Body of pancreas (tissue), 4 donors: ENCODE data around the gene CDKN2D. TPM values are rescaled to one million over a fixed set of nuclear protein-coding genes. Genes with fewer than 3 reads are reported as not detected.

Source experiments
- ATAC-seq: fragments of 150-250 bp; one replicate; pipeline ENCODE4 v1.9.1; 2016
- DNase-seq, 4 donors: peaks; one replicate each; pipeline ENCODE4 v3.0.0-alpha.2; 2019
- H3K27ac ChIP-seq, 4 donors: fragments of 200-600 bp; sonication (generic); 1 replicate in 3 of 4; 2 replicates in 1 of 4; pipeline versions ENCODE4 v1.5.1 to v1.6.1; 2016 to 2019; ENCODE audit warnings: mild to moderate bottlenecking in 1 of 4, mixed read lengths in 1 of 4, moderate library complexity in 1 of 4
- H3K27me3 ChIP-seq, 2 donors: fragments of 200-600 bp; sonication (generic); one replicate each; pipeline ENCODE4 v1.6.0; 2016; ENCODE audit warnings: mild to moderate bottlenecking in 1 of 2
- H3K36me3 ChIP-seq, 2 donors: fragments of 200-600 bp; sonication (generic); replicated peaks in 1 of 2; 2 replicates each; pipeline ENCODE4 v1.5.1; 2016; ENCODE audit warnings: low read depth in 2 of 2; ENCODE audit not compliant: insufficient read depth in 1 of 2
- H3K4me1 ChIP-seq: fragments of 200-600 bp; sonication (generic); one replicate; pipeline ENCODE4 v1.6.0; 2016
- H3K4me3 ChIP-seq, 2 donors: fragments of 200-600 bp; sonication (generic); 1 replicate in 1 of 2; 2 replicates in 1 of 2; pipeline ENCODE4 v1.5.1; 2016 to 2019
- H3K9me3 ChIP-seq, 3 donors: fragments of 200-600 bp; sonication (generic); 1 replicate in 2 of 3; 2 replicates in 1 of 3; pipeline ENCODE4 v1.5.1; 2016
- POLR2A ChIP-seq, 3 donors: fragments of 450-650 bp; IDR thresholded peaks; one replicate each; pipeline ENCODE4 v1.6.1; 2016; ENCODE audit warnings: antibody characterized with exemption in 3 of 3, mild to moderate bottlenecking in 2 of 3
- WGBS, 2 donors: methylation state at CpG; one replicate each; pipeline ENCODE4 v1.1.5; 2017; 5-methylcytosine and 5-hydroxymethylcytosine counted together
- intact Hi-C: fragments of 100-400 bp; cut with DNase I; formaldehyde crosslinking; loops from one replicate; pipeline ENCODE4 v1.15.1; 2023
- total RNA-seq, 2 donors: library from RNA; depleted of rRNA; stranded (reverse); fragments of >200 nt; gene quantifications; one replicate each; pipeline ENCODE4 v1.1.0, GENCODE V29; 2016
- TF ChIP-seq, protein P1 (sequence below), 7 experiments: fragments of 450-650 bp in 4 of 7; fragments of 200-600 bp in 3 of 7; sonication (generic) in 3 of 7; IDR thresholded peaks; one replicate each; pipeline ENCODE4 v1.5.1; 2016 to 2019; ENCODE audit warnings: antibody characterized with exemption in 7 of 7

Gene CDKN2D
- total RNA-seq, 2 donors from 2014 or later = 2.6 to 4.9 TPM

DNA sequence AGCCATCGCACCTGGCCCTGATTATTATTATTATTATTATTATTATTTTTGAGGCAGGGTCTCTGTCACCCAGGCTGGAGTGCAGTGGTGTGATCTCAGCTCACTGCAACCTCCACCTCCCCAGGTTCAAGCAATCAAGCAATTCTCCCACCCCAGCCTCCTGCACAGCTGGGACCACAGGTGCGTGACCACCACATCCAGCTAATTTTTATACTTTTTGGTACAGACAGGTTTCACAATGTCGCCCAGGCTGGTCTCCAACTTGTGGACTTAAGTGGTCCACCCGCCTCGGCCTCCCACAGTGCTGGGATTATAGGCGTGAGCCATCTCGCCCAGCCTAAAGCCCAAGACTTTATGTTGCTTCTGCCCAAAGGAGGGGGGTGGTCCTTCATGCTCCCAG lies 24.4 kb upstream of the CDKN2D start:
- no peaks in the 10 kb centered on the region for H3K36me3 ChIP-seq
- H3K4me1 ChIP-seq = peaks cover 10% of the 10 kb centered on the region
- ATAC-seq (no peak), DNase-seq (no peak)
- no peaks in the 10 kb centered on the region for H3K9me3 ChIP-seq
- H3K27me3 ChIP-seq = no peaks in the 10 kb centered on the region
- no peak for TF ChIP-seq POLR2A (IDR thresholded peaks at IDR 0.05)
- TF ChIP-seq, protein P1, sequence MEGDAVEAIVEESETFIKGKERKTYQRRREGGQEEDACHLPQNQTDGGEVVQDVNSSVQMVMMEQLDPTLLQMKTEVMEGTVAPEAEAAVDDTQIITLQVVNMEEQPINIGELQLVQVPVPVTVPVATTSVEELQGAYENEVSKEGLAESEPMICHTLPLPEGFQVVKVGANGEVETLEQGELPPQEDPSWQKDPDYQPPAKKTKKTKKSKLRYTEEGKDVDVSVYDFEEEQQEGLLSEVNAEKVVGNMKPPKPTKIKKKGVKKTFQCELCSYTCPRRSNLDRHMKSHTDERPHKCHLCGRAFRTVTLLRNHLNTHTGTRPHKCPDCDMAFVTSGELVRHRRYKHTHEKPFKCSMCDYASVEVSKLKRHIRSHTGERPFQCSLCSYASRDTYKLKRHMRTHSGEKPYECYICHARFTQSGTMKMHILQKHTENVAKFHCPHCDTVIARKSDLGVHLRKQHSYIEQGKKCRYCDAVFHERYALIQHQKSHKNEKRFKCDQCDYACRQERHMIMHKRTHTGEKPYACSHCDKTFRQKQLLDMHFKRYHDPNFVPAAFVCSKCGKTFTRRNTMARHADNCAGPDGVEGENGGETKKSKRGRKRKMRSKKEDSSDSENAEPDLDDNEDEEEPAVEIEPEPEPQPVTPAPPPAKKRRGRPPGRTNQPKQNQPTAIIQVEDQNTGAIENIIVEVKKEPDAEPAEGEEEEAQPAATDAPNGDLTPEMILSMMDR (IDR thresholded peaks at IDR 0.05) = no peak
- intact Hi-C loops = no loop called here
- WGBS, 2 donors = 86% methylated on average over 6 to 7 of the region's 7 CpGs
- H3K27ac ChIP-seq = peak overlapping the region; percentile 15 to 61 (median 57)
- H3K4me3 ChIP-seq = no peak overlapping the region

DNA sequence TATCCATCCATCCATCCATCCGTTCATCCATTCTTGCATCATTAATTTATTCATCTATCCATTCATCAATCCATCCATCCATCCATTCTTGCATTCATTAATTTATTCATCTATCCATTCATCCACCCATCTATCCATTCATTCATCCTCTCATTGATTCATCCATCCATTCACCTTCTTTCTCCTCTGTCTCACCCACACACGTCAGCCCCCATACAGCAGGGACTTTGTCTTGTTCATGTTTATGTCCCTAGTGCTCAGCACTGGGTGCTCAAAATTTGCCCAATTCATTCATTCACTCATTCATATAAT lies 19.0 kb upstream of the CDKN2D start:
- no peak overlapping the region for H3K4me3 ChIP-seq
- 86 to 92% methylated on average over 2 of the region's 2 CpGs for WGBS, 2 donors
- TF ChIP-seq, protein P1 (IDR thresholded peaks at IDR 0.05) = no peak
- TF ChIP-seq POLR2A (IDR thresholded peaks at IDR 0.05) = no peak

DNA sequence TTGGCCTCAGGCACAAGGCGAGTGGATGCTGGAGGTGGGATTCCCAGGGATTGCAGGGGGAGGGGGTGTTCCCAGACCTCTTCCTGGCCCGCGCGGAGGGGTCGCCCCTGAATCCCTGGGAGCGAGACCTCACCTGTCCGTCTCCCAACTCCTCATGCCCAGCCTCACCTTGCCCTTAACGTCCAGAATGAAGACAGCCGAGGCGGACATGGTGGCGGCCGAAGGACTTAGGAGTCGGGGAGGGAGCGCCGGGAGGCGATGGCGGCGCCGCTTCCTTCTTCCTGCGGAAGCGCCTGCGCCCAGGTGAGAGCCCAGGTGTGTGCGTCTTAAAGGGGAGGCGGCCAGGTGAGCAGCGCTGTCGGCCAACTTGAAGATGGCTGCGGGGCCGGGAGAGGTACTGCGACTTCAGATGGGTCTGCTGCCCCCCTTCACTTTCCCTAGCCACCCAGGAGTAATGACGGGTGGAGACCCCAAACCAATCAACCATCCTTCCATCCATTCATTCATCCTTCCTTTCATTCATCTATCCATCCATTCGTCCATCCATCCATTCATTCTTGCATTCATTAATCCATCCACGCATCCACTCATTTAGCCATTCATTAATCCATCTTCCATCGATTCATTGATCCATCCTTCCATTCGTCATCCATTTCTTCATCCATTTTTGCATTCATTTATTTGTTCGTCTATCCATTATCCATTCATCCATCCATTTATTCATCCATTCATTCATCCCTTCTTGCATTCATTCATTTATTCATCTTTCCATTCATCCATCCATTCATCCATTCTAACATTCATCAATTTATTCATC lies 18.5 kb upstream of the CDKN2D start, which contains the start of gene AP1M2:
Gene AP1M2 (minus strand): TSS at position 291 of the 817 bp plus-strand sequence. CDS start 81 bp downstream, at position 210.
- intact Hi-C loops = no loop called here
- DNase-seq (peak; percentile 59 to 75 (median 66)), ATAC-seq (peak; percentile 84)
- Histone ChIP-seq H3K36me3 (no peaks in the 10 kb centered on the region), H3K9me3 (no peaks in the 10 kb centered on the region), H3K27ac (peak within 1 kb of the TSS; percentile 28 to 70 (median 56)), H3K4me1 (peaks cover 14% of the 10 kb centered on the region), H3K4me3 (peak within 1 kb of the TSS; percentile 17 to 73), H3K27me3 (no peaks in the 10 kb centered on the region)
- TF ChIP-seq, protein P1 (IDR thresholded peaks at IDR 0.05) = peak in 2 of 7 experiments; percentile 6 to 11
- peak in 2 of 3 donors; percentile 34 to 35 for TF ChIP-seq POLR2A (IDR thresholded peaks at IDR 0.05)
- 11 to 14% methylated on average over 32 to 33 of the region's 35 CpGs for WGBS, 2 donors

More for the DNA sequence above, 19.0 kb upstream of the CDKN2D start:
- intact Hi-C loops = no loop called here
- Histone ChIP-seq H3K27me3 (no peaks in the 10 kb centered on the region), H3K9me3 (no peaks in the 10 kb centered on the region), H3K36me3 (no peaks in the 10 kb centered on the region), H3K4me1 (peaks cover 14% of the 10 kb centered on the region), H3K27ac (no peak overlapping the region)
- no peak for DNase-seq
- no peak for ATAC-seq

DNA sequence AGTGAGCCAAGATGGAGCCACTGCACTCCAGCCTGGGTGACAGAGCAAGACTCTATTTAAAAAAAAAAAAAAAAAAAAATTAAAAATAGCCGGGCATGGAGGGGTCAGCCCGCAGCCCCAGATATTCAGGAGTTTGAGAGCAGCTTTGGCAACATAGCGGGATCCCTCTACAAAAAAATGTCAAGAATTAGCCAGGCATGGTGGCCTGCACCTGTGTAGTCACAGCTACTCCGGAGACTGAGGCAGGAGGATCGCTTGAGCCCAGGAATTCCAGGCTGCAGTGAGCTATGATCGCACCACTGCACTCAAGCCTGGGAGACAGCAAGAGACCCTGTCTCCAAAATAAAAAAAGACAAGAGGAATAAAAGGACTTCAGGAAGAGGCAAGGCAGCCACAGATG lies 17.6 kb upstream of the CDKN2D start:
- ATAC-seq = peak; percentile 27
- Histone ChIP-seq H3K27me3 (no peaks in the 10 kb centered on the region), H3K4me3 (peak overlapping the region in 1 of 2 donors; percentile 73), H3K9me3 (no peaks in the 10 kb centered on the region), H3K4me1 (peaks cover 14% of the 10 kb centered on the region), H3K36me3 (peaks cover 0 to 3% of the 10 kb centered on the region in 2 donors), H3K27ac (peak overlapping the region in 3 of 4 donors; percentile 28 to 70 (median 66))
- intact Hi-C loops = no loop called here
- TF ChIP-seq, protein P1 (IDR thresholded peaks at IDR 0.05) = no peak
- no peak for TF ChIP-seq POLR2A (IDR thresholded peaks at IDR 0.05)
- 29 to 32% methylated on average over 6 of the region's 6 CpGs for WGBS, 2 donors
- DNase-seq = no peak
